HG03159 (cell line): ENCODE measurements around the gene CARF.

Experiments
- ATAC-seq: cut with Tn5 transposase; IDR thresholded peaks from one replicate; pipeline ENCODE4 v1.9.1; 2021; ENCODE audit warnings: mild to moderate bottlenecking, moderate library complexity; ENCODE audit not compliant: unreplicated experiment

CARF gene

GRCh38 chr2:203018181-203018580 is 106.1 kb downstream of the CARF start:
- no peak for ATAC-seq

- no peak for ATAC-seq
These were observed 107.1 kb downstream of the CARF start for GRCh38 chr2:203019142-203019541.

- no peak for ATAC-seq
These were observed 109.9 kb downstream of the CARF start for GRCh38 chr2:203021991-203022390.

- ATAC-seq, result no peak
These were observed 110.7 kb downstream of the CARF start for GRCh38 chr2:203022751-203023150.

- ATAC-seq, result no peak
These were observed 113.5 kb downstream of the CARF start for GRCh38 chr2:203025592-203025991.

- no peak for ATAC-seq
These were observed 118.5 kb downstream of the CARF start for GRCh38 chr2:203030545-203030944.

GRCh38 chr2:203030991-203031390 is 118.9 kb downstream of the CARF start:
- no peak for ATAC-seq

GRCh38 chr2:203033395-203033794 is 121.3 kb downstream of the CARF start:
- ATAC-seq, result no peak

GRCh38 chr2:203035879-203036470 is 123.9 kb downstream of the CARF start:
- ATAC-seq, result no peak
